Mesenchymal stem cell (in vitro differentiated cells and primary cell): ENCODE results near the gene ADK.

Experiments used
- DNase-seq: peaks from one replicate; pipeline ENCODE4 v3.0.0-alpha.2; 2013
- H2AFZ ChIP-seq: one replicate; pipeline ENCODE4 v1.6.1; 2013; ENCODE audit warnings: low read depth, mild to moderate bottlenecking, control low read depth, inconsistent platforms, low read length, moderate library complexity
- H2AK5ac ChIP-seq: 2 replicates; pipeline ENCODE4 v1.6.1; 2013; ENCODE audit warnings: low read length, moderate library complexity, mild to moderate bottlenecking, inconsistent platforms; ENCODE audit not compliant: severe bottlenecking
- H2BK120ac ChIP-seq: one replicate; pipeline ENCODE4 v1.6.1; 2013; ENCODE audit warnings: low read depth, mild to moderate bottlenecking, inconsistent platforms, low read length, moderate library complexity
- H2BK12ac ChIP-seq, 2 experiments: one replicate each; pipeline ENCODE4 v1.6.1; 2013; ENCODE audit warnings: inconsistent platforms in 2 of 2, low read length in 2 of 2, mild to moderate bottlenecking in 2 of 2, moderate library complexity in 2 of 2, control low read depth in 1 of 2
- H2BK15ac ChIP-seq: one replicate; pipeline ENCODE4 v1.6.1; 2013; ENCODE audit warnings: mild to moderate bottlenecking, low read depth, inconsistent platforms; ENCODE audit not compliant: poor library complexity, severe bottlenecking
- H2BK5ac ChIP-seq: 2 replicates; pipeline ENCODE4 v1.6.1; 2013; ENCODE audit warnings: low read depth, mild to moderate bottlenecking, low read length, control low read depth, inconsistent platforms; ENCODE audit not compliant: poor library complexity, severe bottlenecking
- H3K14ac ChIP-seq, 2 experiments: one replicate each; pipeline ENCODE4 v1.6.1; 2013; ENCODE audit warnings: inconsistent platforms in 2 of 2, low read length in 2 of 2, control low read depth in 1 of 2, mild to moderate bottlenecking in 1 of 2, moderate library complexity in 1 of 2
- H3K18ac ChIP-seq, 2 experiments: one replicate each; pipeline ENCODE4 v1.6.1; 2013; ENCODE audit warnings: inconsistent platforms in 2 of 2, low read length in 2 of 2, control low read depth in 1 of 2, low read depth in 1 of 2, mild to moderate bottlenecking in 1 of 2
- H3K23ac ChIP-seq, 2 experiments: one replicate each; pipeline ENCODE4 v1.6.1; 2013; ENCODE audit warnings: inconsistent platforms in 2 of 2, low read length in 2 of 2, mild to moderate bottlenecking in 2 of 2, moderate library complexity in 2 of 2, control low read depth in 1 of 2
- H3K27ac ChIP-seq: 2 replicates; pipeline ENCODE4 v1.5.1; 2013; ENCODE audit warnings: mild to moderate bottlenecking, moderate library complexity, low read length, control low read depth, inconsistent platforms; ENCODE audit not compliant: poor library complexity, severe bottlenecking
- H3K27me3 ChIP-seq, 2 experiments: 2 replicates each; pipeline versions ENCODE4 v1.6.1 to v1.7.0; 2013; ENCODE audit warnings: low read length in 2 of 2, mild to moderate bottlenecking in 2 of 2, moderate library complexity in 2 of 2, control low read depth in 1 of 2, inconsistent platforms in 1 of 2; ENCODE audit not compliant: control insufficient read depth in 1 of 2, insufficient read depth in 1 of 2
- H3K36me3 ChIP-seq, 2 experiments: 2 replicates each; pipeline versions ENCODE4 v1.6.1 to v1.7.0; 2013; ENCODE audit warnings: low read length in 2 of 2, control low read depth in 1 of 2, inconsistent platforms in 1 of 2, low read depth in 1 of 2, mild to moderate bottlenecking in 1 of 2; ENCODE audit not compliant: insufficient read depth in 2 of 2, control insufficient read depth in 1 of 2
- H3K4ac ChIP-seq, 2 experiments: one replicate each; pipeline ENCODE4 v1.6.1; 2013; ENCODE audit warnings: inconsistent platforms in 2 of 2, low read length in 2 of 2, mild to moderate bottlenecking in 2 of 2, moderate library complexity in 2 of 2, control low read depth in 1 of 2, low read depth in 1 of 2
- H3K4me1 ChIP-seq: 2 replicates; pipeline ENCODE4 v1.6.1; 2013; ENCODE audit warnings: low read depth, low read length, control low read depth; ENCODE audit not compliant: control insufficient read depth, insufficient read depth
- H3K4me2 ChIP-seq: 2 replicates; pipeline ENCODE4 v1.6.1; 2013; ENCODE audit warnings: low read length, mild to moderate bottlenecking, inconsistent platforms; ENCODE audit not compliant: poor library complexity, severe bottlenecking
- H3K4me3 ChIP-seq, 2 experiments: 2 replicates each; pipeline versions ENCODE4 v1.5.1 to v1.7.0; 2013; ENCODE audit warnings: low read length in 2 of 2, mild to moderate bottlenecking in 2 of 2, control low read depth in 1 of 2, low read depth in 1 of 2; ENCODE audit not compliant: insufficient read depth in 1 of 2
- H3K79me1 ChIP-seq: replicated peaks from 2 replicates; pipeline ENCODE4 v1.6.1; 2013; ENCODE audit warnings: mild to moderate bottlenecking, control low read depth, low read length, inconsistent platforms; ENCODE audit not compliant: poor library complexity, severe bottlenecking
- H3K9ac ChIP-seq: 2 replicates; pipeline ENCODE4 v1.7.0; 2013; ENCODE audit warnings: mild to moderate bottlenecking, low read length, moderate library complexity
- H3K9me3 ChIP-seq: 2 replicates; pipeline ENCODE4 v1.7.0; 2013; ENCODE audit warnings: mild to moderate bottlenecking, low read length; ENCODE audit not compliant: control insufficient read depth
- H4K8ac ChIP-seq: one replicate; pipeline ENCODE4 v1.6.1; 2013; ENCODE audit warnings: inconsistent platforms, mild to moderate bottlenecking, low read length, moderate library complexity
- H4K91ac ChIP-seq: one replicate; pipeline ENCODE4 v1.6.1; 2013; ENCODE audit warnings: mild to moderate bottlenecking, low read length, inconsistent platforms
- WGBS: methylation state at CpG from one replicate; pipeline ENCODE4 v1.1.7; 2013; ENCODE audit warnings: mixed read lengths; 5-methylcytosine and 5-hydroxymethylcytosine counted together

ADK gene

DNA sequence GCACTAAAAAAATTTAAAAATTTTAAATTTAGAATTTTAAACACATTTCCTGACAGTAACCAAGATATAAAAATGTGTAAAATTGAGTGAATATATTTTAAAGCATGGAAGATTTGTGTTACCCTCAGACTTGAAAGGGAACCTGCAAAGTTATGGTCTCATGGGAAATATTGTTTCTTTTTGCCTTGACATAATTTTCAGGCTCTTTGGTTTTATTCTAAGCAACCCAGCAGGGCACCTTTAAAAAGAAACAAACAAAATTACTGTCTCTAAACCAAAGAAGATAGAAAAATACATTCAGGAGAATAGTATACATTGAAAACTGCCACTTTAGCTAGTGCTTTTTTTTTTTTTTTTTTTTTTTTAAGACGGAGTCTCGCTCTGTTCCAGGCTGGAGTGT is 87.5 kb downstream of the ADK start:
- Histone ChIP-seq H2AK5ac (no peak overlapping the region), H2BK12ac (no peak overlapping the region), H3K27me3 (no peaks in the 10 kb centered on the region), H4K91ac (no peak overlapping the region), H2AFZ (no peak overlapping the region), H3K36me3 (peaks cover 7 to 10% of the 10 kb centered on the region in 2 experiments), H3K27ac (no peak overlapping the region), H3K4me1 (no peaks in the 10 kb centered on the region), H3K9ac (no peak overlapping the region), H3K14ac (no peak overlapping the region), H3K18ac (no peak overlapping the region), H3K9me3 (no peaks in the 10 kb centered on the region), H3K79me1 (peaks cover 23% of the 10 kb centered on the region), H3K4me2 (no peak overlapping the region), H3K23ac (no peak overlapping the region), H2BK120ac (no peak overlapping the region), H4K8ac (no peak overlapping the region), H3K4me3 (no peak overlapping the region), H2BK15ac (no peak overlapping the region), H3K4ac (no peak overlapping the region), H2BK5ac (no peak overlapping the region)
- WGBS: no CpG with 5 or more reads among the region's 2 CpGs
- DNase-seq: no peak

GRCh38 chr10:74243067-74243466 is 92.0 kb downstream of the ADK start:
- Histone ChIP-seq H2AFZ (no peak overlapping the region), H2AK5ac (no peak overlapping the region), H4K91ac (no peak overlapping the region), H2BK120ac (no peak overlapping the region), H3K27me3 (no peaks in the 10 kb centered on the region), H4K8ac (no peak overlapping the region), H3K4me3 (peak overlapping the region in 1 of 2 experiments; percentile 26), H2BK15ac (no peak overlapping the region), H3K4ac (no peak overlapping the region), H3K14ac (no peak overlapping the region), H2BK12ac (no peak overlapping the region), H2BK5ac (no peak overlapping the region), H3K4me2 (no peak overlapping the region), H3K9ac (no peak overlapping the region), H3K4me1 (no peaks in the 10 kb centered on the region), H3K27ac (no peak overlapping the region), H3K18ac (no peak overlapping the region), H3K36me3 (peaks cover 7 to 12% of the 10 kb centered on the region in 2 experiments), H3K79me1 (peaks cover 18% of the 10 kb centered on the region), H3K23ac (no peak overlapping the region), H3K9me3 (no peaks in the 10 kb centered on the region)
- no peak for DNase-seq
- WGBS: 90% methylated on average over 10 of the region's 10 CpGs

DNA sequence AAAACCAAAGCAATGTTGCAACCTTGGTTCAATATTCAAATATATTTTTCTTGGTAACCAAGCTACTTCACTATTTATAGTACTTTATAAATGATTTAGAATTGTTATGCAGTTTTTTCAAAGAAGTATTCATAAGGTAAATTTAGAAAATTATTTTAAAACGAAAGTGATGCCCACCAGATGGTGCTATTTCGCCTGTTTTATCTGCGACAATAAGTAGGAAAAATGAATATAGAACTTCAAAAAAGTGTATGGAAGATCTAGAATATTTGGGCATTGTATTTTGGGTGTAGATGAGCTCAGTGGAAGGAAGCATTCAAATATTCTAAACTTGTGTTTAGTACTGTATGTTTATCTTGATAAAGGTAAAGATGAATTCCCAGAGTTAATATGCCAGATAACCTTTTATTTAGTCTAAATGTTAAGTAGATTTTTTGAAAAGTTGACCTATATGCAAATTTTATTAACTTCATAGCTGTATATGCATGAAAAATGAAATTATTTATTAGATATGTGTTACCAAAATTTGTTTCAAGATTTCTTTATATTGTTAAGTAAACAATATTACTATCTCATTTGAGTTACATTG is 93.2 kb downstream of the ADK start:
- Histone ChIP-seq H2BK15ac (no peak overlapping the region), H2BK120ac (no peak overlapping the region), H3K4ac (no peak overlapping the region), H3K27me3 (no peaks in the 10 kb centered on the region), H2AFZ (no peak overlapping the region), H3K14ac (no peak overlapping the region), H3K36me3 (peaks cover 7 to 12% of the 10 kb centered on the region in 2 experiments), H2AK5ac (no peak overlapping the region), H3K4me3 (no peak overlapping the region), H3K4me2 (no peak overlapping the region), H2BK12ac (no peak overlapping the region), H3K79me1 (peaks cover 16% of the 10 kb centered on the region), H4K91ac (no peak overlapping the region), H3K18ac (no peak overlapping the region), H3K9me3 (no peaks in the 10 kb centered on the region), H3K27ac (no peak overlapping the region), H4K8ac (no peak overlapping the region), H3K4me1 (no peaks in the 10 kb centered on the region), H2BK5ac (no peak overlapping the region), H3K9ac (no peak overlapping the region), H3K23ac (no peak overlapping the region)
- peak; percentile 56 for DNase-seq
- WGBS: 17% methylated on average over 3 of the region's 3 CpGs

GRCh38 chr10:74244807-74245206 is 93.8 kb downstream of the ADK start:
- no peak overlapping the region for H2AFZ ChIP-seq
- H2BK12ac ChIP-seq: no peak overlapping the region
- H4K91ac ChIP-seq: no peak overlapping the region
- H3K18ac ChIP-seq: no peak overlapping the region
- no peak overlapping the region for H2BK5ac ChIP-seq
- H3K4me3 ChIP-seq: no peak overlapping the region
- no peak overlapping the region for H4K8ac ChIP-seq
- H3K4me2 ChIP-seq: no peak overlapping the region
- no peaks in the 10 kb centered on the region for H3K27me3 ChIP-seq
- H2BK120ac ChIP-seq: no peak overlapping the region
- H3K79me1 ChIP-seq: peaks cover 14% of the 10 kb centered on the region
- no peak overlapping the region for H3K23ac ChIP-seq
- peaks cover 7 to 12% of the 10 kb centered on the region in 2 experiments for H3K36me3 ChIP-seq
- no peak overlapping the region for H3K9ac ChIP-seq
- H2BK15ac ChIP-seq: no peak overlapping the region
- H3K27ac ChIP-seq: no peak overlapping the region
- no peak overlapping the region for H3K4ac ChIP-seq
- H3K4me1 ChIP-seq: no peaks in the 10 kb centered on the region
- DNase-seq: no peak
- WGBS: 100% methylated on average over 2 of the region's 2 CpGs
- H3K14ac ChIP-seq: no peak overlapping the region
- H2AK5ac ChIP-seq: no peak overlapping the region
- no peaks in the 10 kb centered on the region for H3K9me3 ChIP-seq
